H9 (cell line): ENCODE measurements around the gene MTA1. TPM values are rescaled to one million over a fixed set of nuclear protein-coding genes. Genes with fewer than 3 reads are reported as not detected.

Source experiments
- DNase-seq: peaks from one replicate; pipeline ENCODE4 v3.0.0-alpha.2; 2017
- H2AFZ ChIP-seq: one replicate; pipeline ENCODE4 v1.6.1; 2013; ENCODE audit warnings: mild to moderate bottlenecking, low read length, control low read depth, moderate library complexity
- H2AK5ac ChIP-seq: 2 replicates; pipeline ENCODE4 v1.6.1; 2013; ENCODE audit warnings: low read length, control low read depth, mixed read lengths; ENCODE audit not compliant: insufficient read length
- H2BK120ac ChIP-seq: one replicate; pipeline ENCODE4 v1.6.1; 2013; ENCODE audit warnings: low read depth, mild to moderate bottlenecking, low read length, control low read depth, inconsistent platforms; ENCODE audit not compliant: poor library complexity, severe bottlenecking
- H2BK12ac ChIP-seq: 2 replicates; pipeline ENCODE4 v1.6.1; 2013; ENCODE audit warnings: low read length, control low read depth, mixed read lengths, low read depth; ENCODE audit not compliant: insufficient read length
- H2BK15ac ChIP-seq: 2 replicates; pipeline ENCODE4 v1.6.1; 2013; ENCODE audit warnings: low read depth, low read length, control low read depth
- H2BK20ac ChIP-seq: one replicate; pipeline ENCODE4 v1.6.1; 2013; ENCODE audit warnings: low read depth, mild to moderate bottlenecking, low read length, control low read depth, inconsistent platforms; ENCODE audit not compliant: poor library complexity, severe bottlenecking
- H2BK5ac ChIP-seq: 2 replicates; pipeline ENCODE4 v1.6.1; 2013; ENCODE audit warnings: low read length, control low read depth, mixed read lengths; ENCODE audit not compliant: insufficient read length
- H3K14ac ChIP-seq: 2 replicates; pipeline ENCODE4 v1.6.1; 2013; ENCODE audit warnings: low read length, control low read depth; ENCODE audit not compliant: insufficient read depth
- H3K18ac ChIP-seq: 2 replicates; pipeline ENCODE4 v1.6.1; 2013; ENCODE audit warnings: low read depth, mild to moderate bottlenecking, mixed read lengths, low read length, control low read depth; ENCODE audit not compliant: insufficient read length
- H3K23ac ChIP-seq: 2 replicates; pipeline ENCODE4 v1.6.1; 2013; ENCODE audit warnings: low read length, control low read depth, mixed read lengths, low read depth; ENCODE audit not compliant: insufficient read length
- H3K23me2 ChIP-seq: 2 replicates; pipeline ENCODE4 v1.6.1; 2013; ENCODE audit warnings: low read depth, mild to moderate bottlenecking, mixed read lengths, low read length, control low read depth; ENCODE audit not compliant: insufficient read length, poor library complexity, severe bottlenecking
- H3K27ac ChIP-seq: 2 replicates; pipeline ENCODE4 v1.5.1; 2013; ENCODE audit warnings: low read length, control low read depth, mixed read lengths, low read depth; ENCODE audit not compliant: insufficient read length
- H3K27me3 ChIP-seq: 2 replicates; pipeline ENCODE4 v1.6.1; 2013; ENCODE audit warnings: low read length, control low read depth, inconsistent platforms; ENCODE audit not compliant: insufficient read depth
- H3K4ac ChIP-seq: 2 replicates; pipeline ENCODE4 v1.6.1; 2013; ENCODE audit warnings: low read depth, mild to moderate bottlenecking, control low read depth, inconsistent platforms, low read length, moderate library complexity
- H3K4me1 ChIP-seq: 2 replicates; pipeline ENCODE4 v1.6.1; 2013; ENCODE audit warnings: low read length, control low read depth, inconsistent platforms; ENCODE audit not compliant: insufficient read depth
- H3K4me2 ChIP-seq: 2 replicates; pipeline ENCODE4 v1.6.1; 2013; ENCODE audit warnings: low read length, control low read depth, mixed read lengths; ENCODE audit not compliant: insufficient read length, insufficient read depth
- H3K56ac ChIP-seq: 2 replicates; pipeline ENCODE4 v1.6.1; 2013; ENCODE audit warnings: low read depth, mild to moderate bottlenecking, mixed read lengths, low read length, control low read depth; ENCODE audit not compliant: insufficient read length
- H3K79me1 ChIP-seq: 2 replicates; pipeline ENCODE4 v1.6.1; 2013; ENCODE audit warnings: low read depth, mild to moderate bottlenecking, moderate library complexity, low read length, control low read depth, inconsistent platforms; ENCODE audit not compliant: insufficient read depth, poor library complexity, severe bottlenecking
- H3K79me2 ChIP-seq: 2 replicates; pipeline ENCODE4 v1.6.1; 2013; ENCODE audit warnings: low read length, control low read depth, inconsistent platforms; ENCODE audit not compliant: insufficient read depth
- H3K9ac ChIP-seq: 2 replicates; pipeline ENCODE4 v1.6.1; 2013; ENCODE audit warnings: low read length, control low read depth, mixed read lengths; ENCODE audit not compliant: insufficient read length; ENCODE audit errors: extremely low read depth
- H3K9me3 ChIP-seq: one replicate; pipeline ENCODE4 v1.6.1; 2013; ENCODE audit warnings: low read depth, low read length, inconsistent platforms; ENCODE audit not compliant: control insufficient read depth
- H3T11ph ChIP-seq: one replicate; pipeline ENCODE4 v1.6.1; 2013; ENCODE audit warnings: mild to moderate bottlenecking, low read length, control low read depth, inconsistent platforms
- H4K20me1 ChIP-seq: one replicate; pipeline ENCODE4 v1.6.1; 2013; ENCODE audit not compliant: control insufficient read depth, insufficient read length, insufficient read depth
- H4K5ac ChIP-seq: 2 replicates; pipeline ENCODE4 v1.6.1; 2013; ENCODE audit warnings: low read depth, mild to moderate bottlenecking, mixed read lengths, low read length, control low read depth; ENCODE audit not compliant: insufficient read length
- H4K8ac ChIP-seq: replicated peaks from 2 replicates; pipeline ENCODE4 v1.6.1; 2013; ENCODE audit warnings: low read length, control low read depth, mixed read lengths, low read depth; ENCODE audit not compliant: insufficient read length
- H4K91ac ChIP-seq: 2 replicates; pipeline ENCODE4 v1.6.1; 2013; ENCODE audit warnings: low read depth, mild to moderate bottlenecking, moderate library complexity, mixed read lengths, low read length, control low read depth; ENCODE audit not compliant: insufficient read length
- H3K27ac Mint-ChIP-seq, 3 experiments: 2 replicates in 2 of 3; 3 replicates in 1 of 3; pipeline ENCODE4 v1.8.0; 2020 to 2021; ENCODE audit warnings: mixed read lengths in 3 of 3, mild to moderate bottlenecking in 1 of 3, moderate library complexity in 1 of 3
- H3K27me3 Mint-ChIP-seq: 2 replicates; pipeline ENCODE4 v1.8.0; 2021; ENCODE audit warnings: low read depth, mild to moderate bottlenecking, moderate library complexity, mixed read lengths
- H3K36me3 Mint-ChIP-seq, 3 experiments: 2 replicates in 2 of 3; 3 replicates in 1 of 3; pipeline ENCODE4 v1.8.0; 2020 to 2021; ENCODE audit warnings: low read depth in 3 of 3, mixed read lengths in 3 of 3; ENCODE audit not compliant: insufficient read depth in 1 of 3
- H3K4me1 Mint-ChIP-seq, 2 experiments: 2 replicates each; pipeline ENCODE4 v1.8.0; 2020; ENCODE audit warnings: mixed read lengths in 2 of 2
- H3K4me3 Mint-ChIP-seq, 2 experiments: 2 replicates in 1 of 2; 3 replicates in 1 of 2; pipeline ENCODE4 v1.8.0; 2020 to 2021; ENCODE audit warnings: mild to moderate bottlenecking in 2 of 2, mixed read lengths in 2 of 2, moderate library complexity in 1 of 2
- H3K9me3 Mint-ChIP-seq, 2 experiments: 2 replicates in 1 of 2; 3 replicates in 1 of 2; pipeline ENCODE4 v1.8.0; 2020; ENCODE audit warnings: mild to moderate bottlenecking in 2 of 2, mixed read lengths in 2 of 2, moderate library complexity in 1 of 2
- CTCF ChIP-seq: fragments of 200-600 bp; sonication (generic); conservative IDR thresholded peaks from 3 replicates; pipeline ENCODE4 v1.8.0; 2021; ENCODE audit warnings: antibody characterized with exemption, mild to moderate bottlenecking
- WGBS: extraction: QIAGEN DNeasy Blood & Tissue Kit; methylation state at CpG from one replicate; pipeline ENCODE4 v1.1.7; 2013; ENCODE audit warnings: missing lambda C conversion rate, low lambda C conversion rate, mixed read lengths; ENCODE audit not compliant: insufficient read length; ENCODE audit errors: extremely low coverage; 5-methylcytosine and 5-hydroxymethylcytosine counted together
- total RNA-seq: library from RNA; stranded (reverse); gene quantifications from 2 replicates; pipeline ENCODE4 v1.2.1, GENCODE V29; 2021

The MTA1 gene
- total RNA-seq, 1 experiment from 2014 or later: 230 TPM

- H3K4me1 ChIP-seq: no peaks in the 10 kb centered on the region
- H3K9ac ChIP-seq: no peak overlapping the region
- H3K56ac ChIP-seq: no peak overlapping the region
- no peak overlapping the region for H2BK5ac ChIP-seq
- no peaks in the 10 kb centered on the region for H3K27me3 Mint-ChIP-seq
- H4K8ac ChIP-seq: no peak overlapping the region
- no peak overlapping the region; the same call in 1 of the 2 replicates for H3K14ac ChIP-seq
- no CpG with 5 or more reads among the region's 24 CpGs for WGBS
- no peak overlapping the region for H3K18ac ChIP-seq
- no peak overlapping the region for H3K23ac ChIP-seq
- H3K4me2 ChIP-seq: no peak overlapping the region
- no peak overlapping the region for H3T11ph ChIP-seq
- H3K4ac ChIP-seq: no peak overlapping the region
- H3K79me2 ChIP-seq: no peaks in the 10 kb centered on the region
- DNase-seq: no peak
- no peaks in the 10 kb centered on the region for H3K23me2 ChIP-seq
- no peak overlapping the region for H2AFZ ChIP-seq
- no peak overlapping the region for H4K5ac ChIP-seq
- no peaks in the 10 kb centered on the region for H3K27me3 ChIP-seq
- no peak overlapping the region for H2BK12ac ChIP-seq
- H2BK20ac ChIP-seq: no peak overlapping the region
- H3K4me3 Mint-ChIP-seq: no peak overlapping the region
- no peak overlapping the region for H3K27ac ChIP-seq
- peaks cover 16 to 41% (median 25%) of the 10 kb centered on the region in 3 experiments; a peak in 6 of 7 replicates for H3K36me3 Mint-ChIP-seq
- no peak for TF ChIP-seq CTCF
- H2BK120ac ChIP-seq: no peak overlapping the region
- no peak overlapping the region for H2BK15ac ChIP-seq
- no peaks in the 10 kb centered on the region for H3K9me3 ChIP-seq
- no peaks in the 10 kb centered on the region for H3K4me1 Mint-ChIP-seq
- H4K20me1 ChIP-seq: no peaks in the 10 kb centered on the region
- H2AK5ac ChIP-seq: no peak overlapping the region
- H4K91ac ChIP-seq: no peak overlapping the region
- H3K9me3 Mint-ChIP-seq: no peaks in the 10 kb centered on the region
- no peak overlapping the region; a peak in 1 of 7 replicates for H3K27ac Mint-ChIP-seq
- H3K79me1 ChIP-seq: no peaks in the 10 kb centered on the region
Measured at GRCh38 chr14:105445290-105445689, 25.7 kb downstream of the MTA1 start.
